Natural killer cell (primary cell): ENCODE measurements around the gene CLDN5. TPM values are rescaled to one million over a fixed set of nuclear protein-coding genes. Genes with fewer than 3 reads are reported as not detected.

ENCODE experiments used
- ATAC-seq, 3 donors: fragments of 150-1000 bp in 2 of 3; fragments of 200-7000 bp in 1 of 3; cut with Tn5 transposase; 1 replicate in 1 of 3; 2 replicates in 2 of 3; pipeline ENCODE4 v1.10.0; 2021; ENCODE audit warnings: mild to moderate bottlenecking in 2 of 3, moderate library complexity in 2 of 3
- DNase-seq, 2 donors: peaks; one replicate each; pipeline versions ENCODE4 v3.0.0 to v3.0.0-alpha.2; 2013 to 2021; ENCODE audit warnings: mixed read lengths in 1 of 2
- H3K27ac ChIP-seq: one replicate; pipeline ENCODE4 v1.5.1; 2013; ENCODE audit warnings: mild to moderate bottlenecking, low read length
- H3K27me3 ChIP-seq: one replicate; pipeline ENCODE4 v1.6.1; 2013; ENCODE audit warnings: low read length; ENCODE audit not compliant: control insufficient read depth, insufficient read depth
- H3K36me3 ChIP-seq: one replicate; pipeline ENCODE4 v1.6.1; 2013; ENCODE audit warnings: low read length; ENCODE audit not compliant: control insufficient read depth, insufficient read depth
- H3K4me1 ChIP-seq: one replicate; pipeline ENCODE4 v1.6.1; 2013; ENCODE audit warnings: low read length; ENCODE audit not compliant: control insufficient read depth, insufficient read depth
- H3K4me3 ChIP-seq: one replicate; pipeline ENCODE4 v1.5.1; 2013; ENCODE audit warnings: low read length
- H3K9me3 ChIP-seq: one replicate; pipeline ENCODE4 v1.6.1; 2013; ENCODE audit warnings: low read length; ENCODE audit not compliant: control insufficient read depth, insufficient read depth
- H3K27ac Mint-ChIP-seq, 2 donors: one replicate each; pipeline ENCODE4 v1.8.0; 2022; ENCODE audit warnings: mild to moderate bottlenecking in 2 of 2, mixed read lengths in 2 of 2, moderate library complexity in 1 of 2
- H3K27me3 Mint-ChIP-seq, 2 donors: one replicate each; pipeline ENCODE4 v1.8.0; 2022; ENCODE audit warnings: low read depth in 2 of 2, mixed read lengths in 2 of 2
- H3K36me3 Mint-ChIP-seq: one replicate; pipeline ENCODE4 v1.8.0; 2022; ENCODE audit warnings: mixed read lengths
- H3K4me1 Mint-ChIP-seq, 2 donors: one replicate each; pipeline ENCODE4 v1.8.0; 2022; ENCODE audit warnings: mixed read lengths in 2 of 2
- H3K4me3 Mint-ChIP-seq: one replicate; pipeline ENCODE4 v1.8.0; 2022; ENCODE audit warnings: mild to moderate bottlenecking, moderate library complexity, mixed read lengths
- H3K9me3 Mint-ChIP-seq, 2 donors: one replicate each; pipeline ENCODE4 v1.8.0; 2022; ENCODE audit warnings: mixed read lengths in 2 of 2
- CTCF ChIP-seq: fragments of 200-600 bp; IDR thresholded peaks from one replicate; pipeline ENCODE4 v1.8.0; 2022; ENCODE audit warnings: antibody characterized with exemption
- WGBS: methylation state at CpG from one replicate; pipeline ENCODE4 v1.1.7; 2013; ENCODE audit warnings: missing lambda C conversion rate; ENCODE audit not compliant: insufficient coverage; 5-methylcytosine and 5-hydroxymethylcytosine counted together
- intact Hi-C: fragments of 100-400 bp; cut with micrococcal nuclease; formaldehyde crosslinking; loops from one replicate; pipeline ENCODE4 v1.14.2; 2022
- total RNA-seq, 4 donors: library from RNA; stranded (reverse); fragments of 120-200 nt in 1 of 4; gene quantifications; one replicate each; pipeline versions ENCODE4 v1.2.3 to v1.2.4, GENCODE V29; 2013 to 2022

The CLDN5 gene
- total RNA-seq, 3 donors from 2014 or later (not counting 1 experiment from before 2014, with no cell fraction given): 1.3 to 1.7 TPM; not detected in 1

- H3K27me3 ChIP-seq: no peaks in the 10 kb centered on the region
- H3K27ac Mint-ChIP-seq: peak overlapping the region; percentile 99
- 3% methylated on average over 30 of the region's 31 CpGs for WGBS
- DNase-seq (peak in 1 of 2 donors; percentile 61), ATAC-seq (no peak)
- peak overlapping the region; percentile 83 for H3K4me3 Mint-ChIP-seq
- H3K4me3 ChIP-seq: peak overlapping the region; percentile 59
- H3K9me3 Mint-ChIP-seq: no peaks in the 10 kb centered on the region
- peak overlapping the region; percentile 98 for H3K27ac ChIP-seq
- intact Hi-C loops: loop anchor here (2.0 to 10.0 kb wide), 6 partner anchors 86 to 356 kb away; partner anchors contain the start of genes CLTCL1, DGCR2 and SLC25A1
- peaks cover 28 to 46% of the 10 kb centered on the region in 2 donors for H3K4me1 Mint-ChIP-seq
- no peaks in the 10 kb centered on the region for H3K36me3 Mint-ChIP-seq
- peaks cover 17% of the 10 kb centered on the region for H3K36me3 ChIP-seq
- peaks cover 15% of the 10 kb centered on the region for H3K4me1 ChIP-seq
- H3K27me3 Mint-ChIP-seq: no peaks in the 10 kb centered on the region
- H3K9me3 ChIP-seq: no peaks in the 10 kb centered on the region
- no peak for TF ChIP-seq CTCF
These were observed 45.9 kb downstream of the CLDN5 start for GRCh38 chr22:19478045-19478900.

GRCh38 chr22:19477321-19478044 lies 46.7 kb downstream of the CLDN5 start:
- Histone ChIP-seq H3K27me3 (no peaks in the 10 kb centered on the region), H3K4me3 (no peak overlapping the region), H3K9me3 (no peaks in the 10 kb centered on the region), H3K36me3 (peaks cover 25% of the 10 kb centered on the region), H3K4me1 (peaks cover 15% of the 10 kb centered on the region), H3K27ac (no peak overlapping the region)
- Mint-ChIP-seq H3K27ac (peak overlapping the region; percentile 99), H3K4me1 (peaks cover 28 to 46% of the 10 kb centered on the region in 2 donors), H3K9me3 (no peaks in the 10 kb centered on the region), H3K4me3 (peak overlapping the region; percentile 83), H3K27me3 (no peaks in the 10 kb centered on the region), H3K36me3 (no peaks in the 10 kb centered on the region)
- ATAC-seq (no peak), DNase-seq (peak in 1 of 2 donors; percentile 36)
- intact Hi-C loops: loop anchor here (1.0 to 10.0 kb wide), 7 partner anchors 30 to 355 kb away; partner anchors contain the start of genes C22orf39, CLTCL1, DGCR2 and SLC25A1
- 27% methylated on average over 3 of the region's 5 CpGs for WGBS
- peak; percentile 14 for TF ChIP-seq CTCF

GRCh38 chr22:19476023-19476422 lies 48.2 kb downstream of the CLDN5 start:
- H3K9me3 ChIP-seq: no peaks in the 10 kb centered on the region
- H3K36me3 ChIP-seq: peaks cover 39% of the 10 kb centered on the region
- H3K27me3 ChIP-seq: no peaks in the 10 kb centered on the region
- DNase-seq (no peak), ATAC-seq (no peak)
- Mint-ChIP-seq H3K27ac (no peak overlapping the region), H3K36me3 (no peaks in the 10 kb centered on the region), H3K9me3 (no peaks in the 10 kb centered on the region), H3K4me1 (peaks cover 28 to 46% of the 10 kb centered on the region in 2 donors), H3K27me3 (no peaks in the 10 kb centered on the region), H3K4me3 (peak overlapping the region; percentile 3)
- H3K4me1 ChIP-seq: peaks cover 15% of the 10 kb centered on the region
- H3K4me3 ChIP-seq: no peak overlapping the region
- no peak for TF ChIP-seq CTCF
- H3K27ac ChIP-seq: no peak overlapping the region
- 87% methylated on average over 3 of the region's 3 CpGs for WGBS
- intact Hi-C loops: loop anchor here (5.0 to 10.0 kb wide), 5 partner anchors 84 to 354 kb away; partner anchors contain the start of genes CLTCL1 and DGCR2
